OCI-LY7 (cell line): ENCODE measurements around the gene CHRNA7. TPM values are rescaled to one million over a fixed set of nuclear protein-coding genes. Genes with fewer than 3 reads are reported as not detected.

Experiments used
- BruUV-seq: library from RNA; stranded (reverse); fragments of 400-500 nt; replicated peaks from 2 replicates; lab custom pipeline; 2021; lab: Mats Ljungman, UMichigan
- CTCF ChIA-PET: fragments of 300-600 bp; sonication (Branson Sonifier 250); formaldehyde crosslinking; loops from one replicate; lab custom pipeline; 2022; ENCODE audit warnings: antibody characterized with exemption; ENCODE audit not compliant: unreplicated experiment; lab: Charles Lee
- POLR2A ChIA-PET: fragments of 300-600 bp; sonication (Branson Sonifier 250); formaldehyde crosslinking; loops from one replicate; lab custom pipeline; 2022; ENCODE audit warnings: antibody characterized with exemption; lab: Charles Lee
- DNase-seq: peaks from one replicate; pipeline ENCODE4 v3.0.0-alpha.2; 2015; ENCODE audit warnings: low spot score
- H2AFZ ChIP-seq: fragments of 200-600 bp; sonication (generic), shearing (Covaris generic); 2 replicates; pipeline ENCODE4 v1.6.1; 2014; ENCODE audit warnings: mild to moderate bottlenecking, antibody characterized with exemption, low read length, moderate library complexity
- H3K27ac ChIP-seq: fragments of 200-600 bp; sonication (generic); 2 replicates; pipeline ENCODE4 v1.5.1; 2014; ENCODE audit warnings: mixed run types, low read depth, mild to moderate bottlenecking, moderate library complexity, low read length, inconsistent platforms; ENCODE audit not compliant: poor library complexity, severe bottlenecking
- H3K36me3 ChIP-seq: fragments of 200-600 bp; sonication (generic); 2 replicates; pipeline ENCODE4 v1.6.1; 2014; ENCODE audit warnings: mild to moderate bottlenecking, antibody characterized with exemption, low read length, moderate library complexity, mixed read lengths; ENCODE audit not compliant: insufficient read depth
- H3K4me1 ChIP-seq: fragments of 200-600 bp; sonication (generic); 2 replicates; pipeline ENCODE4 v1.5.1; 2014; ENCODE audit warnings: mild to moderate bottlenecking, low read length; ENCODE audit not compliant: insufficient read depth, poor library complexity, severe bottlenecking
- H3K4me2 ChIP-seq: fragments of 200-600 bp; sonication (generic); 2 replicates; pipeline ENCODE4 v1.6.1; 2014; ENCODE audit warnings: mild to moderate bottlenecking, low read length
- H3K4me3 ChIP-seq: fragments of 200-600 bp; sonication (generic); 2 replicates; pipeline ENCODE4 v1.5.1; 2014; ENCODE audit warnings: mild to moderate bottlenecking, low read depth, low read length; ENCODE audit not compliant: poor library complexity, severe bottlenecking
- H3K79me2 ChIP-seq: fragments of 200-600 bp; sonication (generic); 2 replicates; pipeline ENCODE4 v1.6.1; 2016; ENCODE audit warnings: low read depth, mild to moderate bottlenecking, low read length, moderate library complexity, mixed read lengths; ENCODE audit not compliant: insufficient read depth
- H3K9me2 ChIP-seq: fragments of 200-600 bp; sonication (generic); 2 replicates; pipeline ENCODE4 v1.6.1; 2016; ENCODE audit warnings: mild to moderate bottlenecking, low read length, mixed read lengths; ENCODE audit not compliant: insufficient read depth
- H3K9me3 ChIP-seq: fragments of 200-600 bp; sonication (generic); 2 replicates; pipeline ENCODE4 v1.6.1; 2014; ENCODE audit warnings: mild to moderate bottlenecking, mixed run types, low read length, mixed read lengths
- H4K20me1 ChIP-seq: fragments of 200-600 bp; sonication (generic); 2 replicates; pipeline ENCODE4 v1.6.1; 2014; ENCODE audit warnings: mild to moderate bottlenecking, antibody characterized with exemption, low read length, moderate library complexity, mixed read lengths; ENCODE audit not compliant: insufficient read depth
- EZH2phosphoT487 ChIP-seq: fragments of 200-600 bp; sonication (generic); IDR thresholded peaks from 2 replicates; pipeline ENCODE4 v1.6.1; 2018; ENCODE audit warnings: low read depth, borderline replicate concordance, mild to moderate bottlenecking, mixed run types, antibody characterized with exemption, low read length, moderate library complexity, mixed read lengths
- intact Hi-C: fragments of 100-400 bp; cut with micrococcal nuclease; formaldehyde crosslinking; loops from one replicate; pipeline ENCODE4 v1.10.0; 2022; ENCODE audit not compliant: unreplicated experiment
- total RNA-seq, 2 experiments: library from RNA; depleted of rRNA in 1 of 2; stranded (reverse); fragments of >200 nt in 1 of 2; shearing (Covaris generic) in 1 of 2; gene quantifications; 2 replicates each; pipeline ENCODE4 v1.2.3, GENCODE V29; 2014 to 2022
- TF ChIP-seq, protein P1 (sequence below): fragments of 200-600 bp; sonication (generic); conservative IDR thresholded peaks from 2 replicates; pipeline ENCODE4 v1.5.1; 2014; ENCODE audit warnings: mild to moderate bottlenecking, antibody characterized with exemption, low read length, moderate library complexity, mixed read lengths

Gene CHRNA7
- total RNA-seq, 2 experiments from 2014 or later: not detected

- no peak for DNase-seq
- H3K9me2 ChIP-seq: no peaks in the 10 kb centered on the region
- BruUV-seq: no TSS peak
- intact Hi-C loops: no loop called here
- TF ChIP-seq, protein P1, sequence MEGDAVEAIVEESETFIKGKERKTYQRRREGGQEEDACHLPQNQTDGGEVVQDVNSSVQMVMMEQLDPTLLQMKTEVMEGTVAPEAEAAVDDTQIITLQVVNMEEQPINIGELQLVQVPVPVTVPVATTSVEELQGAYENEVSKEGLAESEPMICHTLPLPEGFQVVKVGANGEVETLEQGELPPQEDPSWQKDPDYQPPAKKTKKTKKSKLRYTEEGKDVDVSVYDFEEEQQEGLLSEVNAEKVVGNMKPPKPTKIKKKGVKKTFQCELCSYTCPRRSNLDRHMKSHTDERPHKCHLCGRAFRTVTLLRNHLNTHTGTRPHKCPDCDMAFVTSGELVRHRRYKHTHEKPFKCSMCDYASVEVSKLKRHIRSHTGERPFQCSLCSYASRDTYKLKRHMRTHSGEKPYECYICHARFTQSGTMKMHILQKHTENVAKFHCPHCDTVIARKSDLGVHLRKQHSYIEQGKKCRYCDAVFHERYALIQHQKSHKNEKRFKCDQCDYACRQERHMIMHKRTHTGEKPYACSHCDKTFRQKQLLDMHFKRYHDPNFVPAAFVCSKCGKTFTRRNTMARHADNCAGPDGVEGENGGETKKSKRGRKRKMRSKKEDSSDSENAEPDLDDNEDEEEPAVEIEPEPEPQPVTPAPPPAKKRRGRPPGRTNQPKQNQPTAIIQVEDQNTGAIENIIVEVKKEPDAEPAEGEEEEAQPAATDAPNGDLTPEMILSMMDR: no peak
- no peak for TF ChIP-seq EZH2phosphoT487
- no peaks in the 10 kb centered on the region for H3K9me3 ChIP-seq
- no peak overlapping the region for H3K27ac ChIP-seq
- no peak overlapping the region for H3K4me2 ChIP-seq
- no peaks in the 10 kb centered on the region for H3K79me2 ChIP-seq
- CTCF ChIA-PET: no interaction called here
- no peaks in the 10 kb centered on the region for H3K36me3 ChIP-seq
- H2AFZ ChIP-seq: no peak overlapping the region
- H3K4me3 ChIP-seq: no peak overlapping the region
- H3K4me1 ChIP-seq: no peaks in the 10 kb centered on the region
- H4K20me1 ChIP-seq: no peaks in the 10 kb centered on the region
- POLR2A ChIA-PET: no interaction called here
Measured at GRCh38 chr15:32004249-32004648, 26.1 kb upstream of the CHRNA7 start.

GRCh38 chr15:32007355-32007960 lies 22.9 kb upstream of the CHRNA7 start:
- Histone ChIP-seq H3K4me3 (no peak overlapping the region), H3K9me2 (no peaks in the 10 kb centered on the region), H3K9me3 (no peaks in the 10 kb centered on the region), H2AFZ (no peak overlapping the region), H4K20me1 (no peaks in the 10 kb centered on the region), H3K4me2 (no peak overlapping the region), H3K79me2 (no peaks in the 10 kb centered on the region), H3K36me3 (no peaks in the 10 kb centered on the region), H3K4me1 (no peaks in the 10 kb centered on the region), H3K27ac (no peak overlapping the region)
- POLR2A ChIA-PET: no interaction called here
- CTCF ChIA-PET: no interaction called here
- TF ChIP-seq EZH2phosphoT487: no peak
- TF ChIP-seq, protein P1: no peak
- intact Hi-C loops: no loop called here
- no peak for DNase-seq
- no TSS peak for BruUV-seq

DNA sequence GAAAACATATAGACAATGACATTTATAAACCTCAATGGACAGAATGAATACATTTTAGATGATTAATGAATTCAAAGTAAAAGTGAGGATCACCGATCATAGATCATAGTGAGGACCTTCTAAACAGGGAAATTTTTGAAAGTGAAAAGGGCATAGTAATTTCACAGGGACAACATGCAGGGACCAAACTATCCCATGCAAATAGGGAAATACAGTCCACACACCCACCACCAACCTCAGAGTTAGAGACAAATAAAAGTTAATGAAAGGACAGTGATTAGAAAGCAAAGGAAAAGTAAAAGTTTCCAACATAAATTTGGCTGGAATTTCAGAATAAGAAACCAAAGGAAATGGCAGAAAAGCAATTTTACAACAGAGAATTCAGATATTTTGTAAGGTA lies 15.4 kb upstream of the CHRNA7 start:
- ChIA-PET POLR2A (interaction anchor here (0.5 kb wide), 1 partner anchor 47 kb away, joined by 3 read pairs; no protein-coding TSS in a partner anchor), CTCF (no interaction called here)
- BruUV-seq: no TSS peak
- Histone ChIP-seq H3K9me2 (no peaks in the 10 kb centered on the region), H3K27ac (no peak overlapping the region), H2AFZ (no peak overlapping the region), H3K4me2 (no peak overlapping the region), H3K4me3 (no peak overlapping the region), H3K79me2 (no peaks in the 10 kb centered on the region), H3K9me3 (no peaks in the 10 kb centered on the region), H4K20me1 (no peaks in the 10 kb centered on the region), H3K4me1 (no peaks in the 10 kb centered on the region), H3K36me3 (no peaks in the 10 kb centered on the region)
- TF ChIP-seq, protein P1: no peak
- no peak for DNase-seq
- intact Hi-C loops: no loop called here
